HG03432 (cell line): ENCODE data around the gene AWAT2.
"Not testable (repeated sequence)": the region's sequence is repeated elsewhere in the genome, so short reads cannot be mapped to it uniquely, and the experiment has no call there.

Experiments
- ATAC-seq: cut with Tn5 transposase; IDR thresholded peaks from one replicate; pipeline ENCODE4 v1.9.1; 2021; ENCODE audit warnings: mild to moderate bottlenecking, moderate library complexity; ENCODE audit not compliant: unreplicated experiment

The AWAT2 gene

GRCh38 chrX:70001708-70002341 lies 47.9 kb downstream of the AWAT2 start:
- ATAC-seq = no peak

- no peak for ATAC-seq
Observed at GRCh38 chrX:70001269-70001668, 48.5 kb downstream of the AWAT2 start.

- not testable (repeated sequence) for ATAC-seq
Observed at GRCh38 chrX:69998299-69998698, 51.4 kb downstream of the AWAT2 start.

- no peak for ATAC-seq
Observed at GRCh38 chrX:69996113-69996468, 53.6 kb downstream of the AWAT2 start.

GRCh38 chrX:69995362-69996112 lies 54.2 kb downstream of the AWAT2 start:
- ATAC-seq = no peak

- no peak for ATAC-seq
Observed at GRCh38 chrX:69993494-69993893, 56.2 kb downstream of the AWAT2 start.

- ATAC-seq = no peak
Observed at GRCh38 chrX:69991685-69992084, 58.1 kb downstream of the AWAT2 start.
